SU-DHL-6 (cell line): Measurements from ENCODE around the gene CXCR5.

Experiments used
- H2AFZ ChIP-seq: fragments of 200-600 bp; sonication (generic); 2 replicates; pipeline ENCODE4 v1.6.1; 2014; ENCODE audit warnings: low read depth, mild to moderate bottlenecking, moderate library complexity, mixed read lengths, antibody characterized with exemption, low read length; ENCODE audit not compliant: severe bottlenecking
- H3F3A ChIP-seq: fragments of 200-600 bp; shearing (Covaris generic); 2 replicates; pipeline ENCODE4 v1.6.0; 2016; ENCODE audit warnings: antibody characterized with exemption, mild to moderate bottlenecking; ENCODE audit not compliant: insufficient read depth
- H3K27ac ChIP-seq: fragments of 200-600 bp; sonication (generic); 2 replicates; pipeline ENCODE4 v1.5.1; 2016; ENCODE audit warnings: low read depth, mild to moderate bottlenecking, low read length, moderate library complexity, mixed read lengths
- H3K27me3 ChIP-seq: fragments of 200-600 bp; sonication (generic), shearing (Covaris generic); 2 replicates; pipeline ENCODE4 v1.6.0; 2014; ENCODE audit warnings: mild to moderate bottlenecking, low read length
- H3K36me3 ChIP-seq: fragments of 200-600 bp; sonication (generic); 2 replicates; pipeline ENCODE4 v1.6.1; 2014; ENCODE audit warnings: mild to moderate bottlenecking, low read length, mixed read lengths
- H3K4me2 ChIP-seq: fragments of 300-600, 200-600 bp; shearing (Covaris generic), sonication (generic); 2 replicates; pipeline ENCODE4 v1.6.0; 2014; ENCODE audit warnings: low read length, low read depth, mild to moderate bottlenecking; ENCODE audit not compliant: poor library complexity, severe bottlenecking
- H3K4me3 ChIP-seq: fragments of 200-600 bp; sonication (generic); 2 replicates; pipeline ENCODE4 v1.5.1; 2014; ENCODE audit warnings: antibody characterized with exemption, low read length, mild to moderate bottlenecking, mixed read lengths; ENCODE audit not compliant: insufficient read depth, poor library complexity, severe bottlenecking
- H3K79me2 ChIP-seq: fragments of 200-600 bp; sonication (generic); 2 replicates; pipeline ENCODE4 v1.6.1; 2014; ENCODE audit warnings: mild to moderate bottlenecking, low read length, moderate library complexity; ENCODE audit not compliant: insufficient read depth
- H3K9ac ChIP-seq: fragments of 200-600 bp; sonication (generic); 2 replicates; pipeline ENCODE4 v1.7.0; 2014; ENCODE audit warnings: mild to moderate bottlenecking, low read length
- H3K9me2 ChIP-seq: fragments of 200-600 bp; sonication (generic); replicated peaks from 2 replicates; pipeline ENCODE4 v1.6.1; 2014; ENCODE audit warnings: low read length; ENCODE audit not compliant: insufficient read depth
- H3K9me3 ChIP-seq: fragments of 200-600 bp; sonication (generic); 2 replicates; pipeline ENCODE4 v1.6.1; 2014; ENCODE audit warnings: low read length, mixed read lengths; ENCODE audit not compliant: insufficient read depth
- H4K20me1 ChIP-seq: fragments of 200-600 bp; sonication (generic); 2 replicates; pipeline ENCODE4 v1.6.1; 2014; ENCODE audit warnings: low read depth, mild to moderate bottlenecking, antibody characterized with exemption, low read length, moderate library complexity, mixed read lengths
- EZH2phosphoT487 ChIP-seq: fragments of 200-600 bp; sonication (generic), shearing (Covaris generic); conservative IDR thresholded peaks from 2 replicates; pipeline ENCODE4 v1.6.1; 2018; ENCODE audit warnings: mild to moderate bottlenecking, antibody characterized with exemption, low read length, moderate library complexity, mixed read lengths
- TF ChIP-seq, protein P1 (sequence below): fragments of 200-600 bp; sonication (generic); IDR thresholded peaks from one replicate; pipeline ENCODE4 v1.5.1; 2017; ENCODE audit warnings: antibody characterized with exemption, mild to moderate bottlenecking, low read length, moderate library complexity; ENCODE audit not compliant: insufficient read depth, poor library complexity, severe bottlenecking

Gene CXCR5

DNA sequence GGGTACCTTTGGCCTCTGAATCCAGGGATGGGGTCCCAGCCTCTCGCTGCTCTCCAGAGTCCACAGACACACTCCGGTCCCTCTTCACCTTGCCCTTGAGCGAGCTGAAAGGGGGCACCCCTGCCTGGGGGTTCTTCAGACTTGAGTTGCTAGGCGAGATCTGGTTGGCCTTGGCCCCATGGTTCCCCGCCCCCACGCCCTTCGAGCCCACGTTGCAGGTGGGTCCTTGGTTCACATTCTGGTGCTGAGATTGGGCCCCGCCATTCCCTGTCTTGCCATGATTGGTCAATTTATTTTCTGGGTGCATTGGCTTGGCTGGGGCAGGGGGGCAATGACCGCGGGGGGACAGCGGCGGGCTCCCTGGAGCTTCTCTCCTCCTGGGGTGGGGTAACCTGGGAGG, 24.6 kb downstream of the CXCR5 start:
- Histone ChIP-seq H2AFZ (no peak overlapping the region), H3K9me2 (no peaks in the 10 kb centered on the region), H3K9me3 (no peaks in the 10 kb centered on the region), H3K4me2 (no peak overlapping the region), H4K20me1 (no peaks in the 10 kb centered on the region), H3K4me3 (no peak overlapping the region), H3K79me2 (no peaks in the 10 kb centered on the region), H3K27me3 (no peaks in the 10 kb centered on the region), H3K27ac (no peak overlapping the region), H3K9ac (no peak overlapping the region), H3F3A (no peaks in the 10 kb centered on the region), H3K36me3 (no peaks in the 10 kb centered on the region)
- TF ChIP-seq, protein P1, sequence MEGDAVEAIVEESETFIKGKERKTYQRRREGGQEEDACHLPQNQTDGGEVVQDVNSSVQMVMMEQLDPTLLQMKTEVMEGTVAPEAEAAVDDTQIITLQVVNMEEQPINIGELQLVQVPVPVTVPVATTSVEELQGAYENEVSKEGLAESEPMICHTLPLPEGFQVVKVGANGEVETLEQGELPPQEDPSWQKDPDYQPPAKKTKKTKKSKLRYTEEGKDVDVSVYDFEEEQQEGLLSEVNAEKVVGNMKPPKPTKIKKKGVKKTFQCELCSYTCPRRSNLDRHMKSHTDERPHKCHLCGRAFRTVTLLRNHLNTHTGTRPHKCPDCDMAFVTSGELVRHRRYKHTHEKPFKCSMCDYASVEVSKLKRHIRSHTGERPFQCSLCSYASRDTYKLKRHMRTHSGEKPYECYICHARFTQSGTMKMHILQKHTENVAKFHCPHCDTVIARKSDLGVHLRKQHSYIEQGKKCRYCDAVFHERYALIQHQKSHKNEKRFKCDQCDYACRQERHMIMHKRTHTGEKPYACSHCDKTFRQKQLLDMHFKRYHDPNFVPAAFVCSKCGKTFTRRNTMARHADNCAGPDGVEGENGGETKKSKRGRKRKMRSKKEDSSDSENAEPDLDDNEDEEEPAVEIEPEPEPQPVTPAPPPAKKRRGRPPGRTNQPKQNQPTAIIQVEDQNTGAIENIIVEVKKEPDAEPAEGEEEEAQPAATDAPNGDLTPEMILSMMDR: no peak
- no peak for TF ChIP-seq EZH2phosphoT487

DNA sequence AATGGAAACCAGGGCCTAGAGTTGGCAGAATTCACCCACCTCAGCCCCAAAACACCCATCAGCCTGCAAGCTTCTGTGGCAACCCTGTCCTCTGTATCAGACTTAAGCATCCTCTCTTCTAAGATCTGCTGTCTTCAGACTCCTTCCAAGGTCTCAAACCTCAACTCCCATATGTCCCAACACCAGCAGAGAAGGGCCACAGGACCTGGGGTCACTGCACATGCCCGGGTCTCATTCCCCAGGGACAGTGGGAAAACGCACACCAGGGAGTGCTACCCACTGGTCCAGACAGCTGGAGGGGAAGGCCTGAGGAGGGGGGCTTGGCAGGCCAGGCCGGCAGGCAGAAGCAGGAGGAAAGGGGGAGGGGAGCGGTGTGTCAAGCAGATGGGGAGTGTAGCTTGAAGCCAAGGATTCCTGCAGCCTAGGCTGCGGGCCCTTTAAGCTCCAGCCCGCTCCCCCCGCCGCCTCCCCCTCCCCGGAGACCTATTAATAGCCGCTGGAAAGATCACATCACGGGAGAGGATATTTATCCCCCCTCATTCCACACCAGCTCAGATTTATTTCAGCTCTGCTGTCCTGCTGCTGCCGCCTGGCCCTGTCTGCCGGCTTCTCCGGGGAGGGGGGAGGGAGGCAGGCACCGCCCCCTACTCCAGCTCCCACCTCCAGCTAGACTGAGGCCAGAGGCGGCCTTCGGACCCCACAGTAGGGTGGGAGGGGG, 25.4 kb downstream of the CXCR5 start:
- Histone ChIP-seq H3K4me3 (no peak overlapping the region), H3K27me3 (no peaks in the 10 kb centered on the region), H3F3A (peaks cover 4% of the 10 kb centered on the region; the same call in 1 of the 2 replicates), H3K27ac (no peak overlapping the region), H2AFZ (no peak overlapping the region), H3K4me2 (no peak overlapping the region), H3K9ac (no peak overlapping the region), H3K9me2 (no peaks in the 10 kb centered on the region), H3K9me3 (no peaks in the 10 kb centered on the region), H3K36me3 (no peaks in the 10 kb centered on the region), H4K20me1 (no peaks in the 10 kb centered on the region), H3K79me2 (no peaks in the 10 kb centered on the region)
- TF ChIP-seq, protein P1: no peak
- TF ChIP-seq EZH2phosphoT487: no peak

DNA sequence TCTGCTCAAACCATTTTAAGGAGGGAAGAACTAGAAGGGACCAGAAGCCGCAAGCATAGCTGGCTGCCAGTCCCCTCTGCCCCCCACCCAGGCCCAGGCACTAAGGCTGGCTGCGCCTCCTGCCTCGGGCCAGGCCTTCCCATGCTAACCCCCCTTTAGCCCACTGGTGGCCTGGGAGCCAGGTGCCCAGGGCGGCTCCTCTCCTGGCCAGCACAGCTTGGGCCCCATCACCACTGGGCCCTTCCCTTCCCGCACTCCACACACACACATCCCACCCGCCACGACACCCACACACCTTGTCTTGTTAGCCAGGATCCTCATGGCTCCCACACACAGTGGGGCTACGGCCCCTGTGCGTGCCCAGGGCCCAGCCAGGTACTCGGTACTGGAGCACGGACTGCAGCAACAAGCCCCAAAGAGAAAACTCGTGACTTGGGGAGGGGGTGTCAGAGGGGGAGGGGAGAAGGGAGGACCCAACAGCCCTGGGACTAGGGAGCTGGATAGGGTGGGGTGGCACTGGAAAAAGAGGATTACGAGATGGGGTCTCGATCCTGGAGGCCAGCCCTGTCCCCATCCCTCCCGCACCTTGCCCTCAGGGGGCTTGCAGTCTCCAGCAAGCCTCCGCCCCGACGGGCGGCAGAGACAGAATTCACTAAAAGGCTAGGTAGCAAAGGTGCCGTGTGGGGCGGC, 26.1 kb downstream of the CXCR5 start:
- Histone ChIP-seq H3K4me2 (no peak overlapping the region), H3K9me3 (no peaks in the 10 kb centered on the region), H3K36me3 (no peaks in the 10 kb centered on the region), H3K79me2 (no peaks in the 10 kb centered on the region), H3K4me3 (no peak overlapping the region), H2AFZ (no peak overlapping the region), H3K27ac (no peak overlapping the region), H3F3A (peaks cover 8% of the 10 kb centered on the region), H3K9me2 (no peaks in the 10 kb centered on the region), H3K27me3 (no peaks in the 10 kb centered on the region), H4K20me1 (no peaks in the 10 kb centered on the region), H3K9ac (no peak overlapping the region)
- TF ChIP-seq, protein P1: no peak
- no peak for TF ChIP-seq EZH2phosphoT487
